GM12878 (cell line): ENCODE results near the gene SUFU. TPM values are rescaled to one million over a fixed set of nuclear protein-coding genes. Genes with fewer than 3 reads are reported as not detected.

ENCODE experiments used
- ATAC-seq: fragments of 200-7000 bp; cut with Tn5 transposase; 3 replicates; pipeline ENCODE4 v1.9.1; 2020; ENCODE audit warnings: mild to moderate bottlenecking, moderate library complexity
- BruUV-seq: library from RNA; stranded (reverse); fragments of 400-500 nt; replicated peaks from 2 replicates; lab custom pipeline; 2021; lab: Mats Ljungman, UMichigan
- CTCF ChIA-PET: fragments of 300-600 bp; sonication (Branson Sonifier 250); formaldehyde crosslinking; extraction: SDS; loops from one replicate; lab custom pipeline; 2021; ENCODE audit warnings: inconsistent platforms; lab: Yijun Ruan, JAX
- POLR2A ChIA-PET: fragments of 350-600 bp; formaldehyde crosslinking; extraction: SDS; loops from one replicate; lab custom pipeline; 2021; ENCODE audit warnings: inconsistent platforms; lab: Charles Lee
- RAD21 ChIA-PET: fragments of 300-600 bp; sonication (Branson Sonifier 250); formaldehyde crosslinking; loops from one replicate; lab custom pipeline; 2023; ENCODE audit warnings: antibody characterized with exemption; ENCODE audit not compliant: unreplicated experiment; lab: Charles Lee
- SMC1A ChIA-PET: fragments of 300-600 bp; sonication (Branson Sonifier 250); formaldehyde crosslinking; loops from one replicate; lab custom pipeline; 2023; ENCODE audit not compliant: unreplicated experiment, uncharacterized antibody; lab: Charles Lee
- DNase-seq: peaks from one replicate; pipeline ENCODE4 v3.0.0-alpha.2; 2011; ENCODE audit warnings: low read depth, low spot score
- FAIRE-seq: peaks from 3 replicates; lab custom pipeline; 2011; peaks lifted over from hg19 to GRCh38; lab: Jason Lieb, UNC
- H2AFZ ChIP-seq: 2 replicates; pipeline ENCODE4 v1.6.0; 2011; ENCODE audit warnings: low read depth, low read length, control low read depth; ENCODE audit not compliant: control insufficient read depth
- H3K27ac ChIP-seq: 2 replicates; pipeline ENCODE4 v1.5.1; 2011; ENCODE audit warnings: control low read depth; ENCODE audit not compliant: control insufficient read depth, insufficient read depth
- H3K27me3 ChIP-seq, 2 experiments: replicated peaks in 1 of 2; 2 replicates each; pipeline versions ENCODE4 v1.6.0 to v1.6.1; 2011; ENCODE audit warnings: low read length in 1 of 2; ENCODE audit not compliant: control insufficient read depth in 2 of 2, insufficient read depth in 2 of 2
- H3K36me3 ChIP-seq, 2 experiments: 2 replicates each; pipeline ENCODE4 v1.5.1; 2011; ENCODE audit warnings: low read length in 1 of 2; ENCODE audit not compliant: control insufficient read depth in 2 of 2, insufficient read depth in 2 of 2
- H3K4me1 ChIP-seq: 2 replicates; pipeline ENCODE4 v1.6.1; 2011; ENCODE audit warnings: mild to moderate bottlenecking, low read length, moderate library complexity, mixed read lengths; ENCODE audit not compliant: control insufficient read depth, insufficient read depth
- H3K4me2 ChIP-seq: 2 replicates; pipeline ENCODE4 v1.6.0; 2011; ENCODE audit warnings: control low read depth; ENCODE audit not compliant: control insufficient read depth, insufficient read depth
- H3K4me3 ChIP-seq: fragments of 200-600 bp; sonication (generic); 2 replicates; pipeline ENCODE4 v1.5.1; 2016
- H3K79me2 ChIP-seq: 2 replicates; pipeline ENCODE4 v1.6.0; 2011; ENCODE audit warnings: low read length; ENCODE audit not compliant: control insufficient read depth, insufficient read depth
- H3K9ac ChIP-seq: 2 replicates; pipeline ENCODE4 v1.8.0; 2011; ENCODE audit warnings: low read length, control low read depth, mixed read lengths; ENCODE audit not compliant: control insufficient read depth, insufficient read depth
- H3K9me3 ChIP-seq: replicated peaks from 3 replicates; pipeline ENCODE4 v1.5.1; 2011; ENCODE audit warnings: mild to moderate bottlenecking, low read length; ENCODE audit not compliant: control insufficient read depth, insufficient read depth
- H4K20me1 ChIP-seq: 2 replicates; pipeline ENCODE4 v1.6.0; 2011; ENCODE audit not compliant: control insufficient read depth, insufficient read depth
- ATF2 ChIP-seq: IDR thresholded peaks from 2 replicates; pipeline ENCODE4 v1.6.1; 2012; ENCODE audit warnings: low read length, inconsistent platforms
- ATF3 ChIP-seq: IDR thresholded peaks from 2 replicates; pipeline ENCODE4 v1.6.1; 2011; ENCODE audit warnings: low read depth, mild to moderate bottlenecking, low read length, moderate library complexity, borderline replicate concordance; ENCODE audit errors: extremely low read depth
- MEF2B ChIP-seq: fragments of 450-650 bp; IDR thresholded peaks from 2 replicates; pipeline ENCODE4 v1.6.1; 2018; ENCODE audit warnings: mild to moderate bottlenecking, moderate library complexity; ENCODE audit not compliant: partially characterized antibody, poor library complexity, severe bottlenecking
- PAX8 ChIP-seq: fragments of 450-650 bp; IDR thresholded peaks from 2 replicates; pipeline ENCODE4 v1.6.1; 2017; ENCODE audit warnings: mild to moderate bottlenecking, moderate library complexity
- PRDM15 ChIP-seq: fragments of 450-650 bp; formaldehyde crosslinking; IDR thresholded peaks from 2 replicates; pipeline ENCODE4 v1.4.0; 2020; ENCODE audit warnings: mild to moderate bottlenecking, moderate library complexity
- RAD21 ChIP-seq: IDR thresholded peaks from 2 replicates; pipeline ENCODE4 v1.6.1; 2011; ENCODE audit warnings: mild to moderate bottlenecking, low read depth, low read length, moderate library complexity; ENCODE audit not compliant: insufficient read depth
- RELB ChIP-seq: fragments of 450-650 bp; IDR thresholded peaks from 2 replicates; pipeline ENCODE4 v1.6.1; 2017; ENCODE audit warnings: low read depth, mild to moderate bottlenecking, moderate library complexity
- RFX5 ChIP-seq: IDR thresholded peaks from 2 replicates; pipeline ENCODE4 v1.6.1; 2011; ENCODE audit warnings: low read depth, low read length, improper control_type of control experiment
- WGBS: methylation state at CpG from one replicate; pipeline ENCODE4 v1.1.6; 2016; ENCODE audit warnings: low lambda C conversion rate; ENCODE audit not compliant: insufficient replicate concordance, insufficient coverage; ENCODE audit errors: missing lambda C conversion rate; 5-methylcytosine and 5-hydroxymethylcytosine counted together
- in situ Hi-C: fragments of 300-500 bp; cut with MboI; formaldehyde crosslinking; loops from 9 replicates; pipeline ENCODE4 v1.14.3; 2018; ENCODE audit warnings: mixed read lengths
- intact Hi-C: fragments of 100-400 bp; cut with micrococcal nuclease; formaldehyde crosslinking; loops from one replicate; pipeline ENCODE4 v1.14.2; 2022; ENCODE audit not compliant: unreplicated experiment
- polyA plus RNA-seq, 11 experiments: library from polyadenylated mRNA; depleted of rRNA in 4 of 11; unstranded in 6 of 11; stranded (reverse) in 5 of 11; fragments of >200 nt; fragmentation: Nextera tagmentation in 4 of 11; fragmentation: Illumina TruSeq in 1 of 11; extraction: Ambion mirVana in 4 of 11; extraction: Trizol in 1 of 11; gene quantifications; 1 replicate in 1 of 11; 2 replicates in 10 of 11; pipeline versions ENCODE4 v1.2.1 to v1.2.3, GENCODE V29; 2011 to 2016; ENCODE audit warnings: inconsistent platforms in 2 of 11, missing spikeins in 2 of 11, low read depth in 1 of 11
- total RNA-seq, 4 experiments: library from RNA; depleted of rRNA in 3 of 4; stranded (reverse); fragments of >200 nt in 3 of 4; fragmentation: Illumina TruSeq in 1 of 4; extraction: Trizol in 1 of 4; gene quantifications; 2 replicates each; pipeline versions ENCODE4 v1.2.1 to v1.2.3, GENCODE V29; 2013 to 2021

The SUFU gene
- total and polyA plus RNA-seq, 10 of the 15 experiments (the other 5 are each of a cell fraction or from before 2014, with no cell fraction given): 0.68 to 7.7 (median 2.4) TPM

GRCh38 chr10:102581981-102582580 lies 78.3 kb downstream of the SUFU start:
- ChIA-PET SMC1A (interaction anchor here (0.6 to 4.0 kb wide), 11 partner anchors 14 to 188 kb away, joined by 3 to 137 read pairs (median 3); partner anchors contain the start of genes ACTR1A and SUFU), RAD21 (interaction anchor here (0.9 to 7.0 kb wide), 10 partner anchors 11 to 470 kb away, joined by 3 to 206 read pairs (median 15); partner anchors contain the start of genes ACTR1A and SUFU)

More at GRCh38 chr10:102581981-102582580, 78.3 kb downstream of the SUFU start:
- WGBS: 64% methylated on average over 10 of the region's 10 CpGs
- no peaks in the 10 kb centered on the region for H3K4me1 ChIP-seq
- no peak overlapping the region for H3K27ac ChIP-seq
- no peak overlapping the region for H3K9ac ChIP-seq
- POLR2A ChIA-PET: interaction anchor here (2.1 to 3.1 kb wide), 2 partner anchors 70 to 79 kb away, joined by 7 to 24 read pairs; partner anchors contain the start of genes ACTR1A and SUFU
- H3K4me3 ChIP-seq: no peak overlapping the region
- H3K9me3 ChIP-seq: no peaks in the 10 kb centered on the region
- TF ChIP-seq RELB (no peak), PAX8 (no peak), RAD21 (no peak), ATF3 (no peak), ATF2 (no peak), PRDM15 (CRISPR knock-in tag) (no peak), MEF2B (no peak), RFX5 (no peak)
- TF ChIP-seq, all 136 proteins: peak for 0
- in situ Hi-C loops (no loop called here), intact Hi-C loops (loop anchor here (5.0 kb wide), 2 partner anchors 190 to 350 kb away; no protein-coding TSS in a partner anchor)
- Histone ChIP-seq H3K36me3 (no peaks in the 10 kb centered on the region), H3K4me2 (no peak overlapping the region), H2AFZ (no peak overlapping the region), H3K27me3 (no peaks in the 10 kb centered on the region), H3K79me2 (no peaks in the 10 kb centered on the region), H4K20me1 (no peaks in the 10 kb centered on the region)
- no peak for DNase-seq
- FAIRE-seq: no peak
- no TSS peak for BruUV-seq
- CTCF ChIA-PET: interaction anchor here (0.9 to 8.9 kb wide), 9 partner anchors 14 to 412 kb away, joined by 3 to 325 read pairs (median 18); partner anchors contain the start of genes ACTR1A, FBXL15 and SUFU
- no peak for ATAC-seq
